Measurements from ENCODE around the gene SNX32.

SNX32 gene

DNA sequence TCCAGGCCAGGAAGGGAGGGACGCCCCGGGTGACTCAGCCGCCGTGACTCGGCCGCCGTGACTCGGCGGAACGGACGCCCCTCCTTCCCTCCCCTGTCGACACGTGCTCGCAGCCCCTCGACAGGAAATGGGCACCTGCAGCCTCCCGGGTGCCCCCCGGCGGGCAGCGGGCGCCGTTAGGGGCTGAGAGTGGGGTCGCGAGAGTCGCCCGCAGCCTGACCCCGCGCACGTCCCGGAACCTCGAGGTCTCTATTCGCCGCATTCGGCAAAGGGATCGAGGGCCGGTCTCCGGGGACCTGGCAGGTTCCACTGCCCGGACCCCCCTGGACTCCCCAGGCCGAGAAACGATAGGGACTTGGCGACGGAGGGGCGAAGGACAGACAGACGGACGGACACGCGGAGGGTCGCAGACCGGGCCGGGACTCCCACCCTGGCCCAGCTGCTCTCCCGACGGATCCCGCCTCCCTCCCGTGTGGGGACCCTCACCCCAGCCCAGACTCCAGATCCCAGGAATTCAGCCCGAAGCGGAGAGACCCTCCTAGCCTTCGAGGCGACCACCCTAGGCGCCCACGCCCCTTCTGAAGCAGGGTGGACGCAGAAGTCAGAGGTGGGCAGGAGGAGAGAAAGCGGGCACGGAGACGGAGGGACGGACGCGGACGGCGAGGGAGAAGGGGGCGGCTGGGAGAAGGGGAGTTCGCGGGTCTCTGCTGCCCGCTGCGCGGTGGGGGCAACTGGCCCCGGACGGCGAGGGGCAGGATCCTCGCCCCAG, 65.8 kb downstream of the SNX32 start:
- Histone ChIP-seq H4K8ac (ENCODE audit: low read length) (peak overlapping the region; percentile 84), H3K18ac (ENCODE audit: low read depth in 1 of 2, low read length in 2 of 2) (peak overlapping the region; percentile 78 to 95), H3K27me3 (ENCODE audit: control insufficient read depth in 1 of 2, insufficient read depth in 1 of 2, low read length in 2 of 2) (no peaks in the 10 kb centered on the region), H2AFZ (ENCODE audit: low read depth, low read length) (peak overlapping the region; percentile 39), H3K23ac (ENCODE audit: low read length in 2 of 2) (peak overlapping the region in 1 of 2 experiments; percentile 97), H3K4me2 (ENCODE audit: low read length, poor library complexity, severe bottlenecking) (peak overlapping the region; percentile 92), H3K4ac (ENCODE audit: low read depth in 1 of 2, low read length in 2 of 2) (peak overlapping the region; percentile 80 to 91), H2BK120ac (ENCODE audit: low read depth, low read length) (peak overlapping the region; percentile 82), H3K9me3 (ENCODE audit: control insufficient read depth, low read length) (no peaks in the 10 kb centered on the region), H3K27ac (ENCODE audit: low read length, poor library complexity, severe bottlenecking) (peak overlapping the region; percentile 94), H3K4me3 (ENCODE audit: insufficient read depth in 1 of 2, low read depth in 1 of 2, low read length in 2 of 2) (peak overlapping the region; percentile 80 to 98), H3K36me3 (ENCODE audit: control insufficient read depth in 1 of 2, insufficient read depth in 2 of 2, low read depth in 1 of 2, low read length in 2 of 2) (peaks cover 23 to 30% of the 10 kb centered on the region in 2 experiments), H3K79me1 (replicated peaks; ENCODE audit: low read length, poor library complexity, severe bottlenecking) (peaks cover 2% of the 10 kb centered on the region), H3K4me1 (ENCODE audit: control insufficient read depth, insufficient read depth, low read depth, low read length) (peaks cover 43% of the 10 kb centered on the region), H3K14ac (ENCODE audit: low read length in 2 of 2) (peak overlapping the region in 1 of 2 experiments; percentile 94), H2BK5ac (ENCODE audit: low read depth, low read length, poor library complexity, severe bottlenecking) (peak overlapping the region; percentile 95), H2BK15ac (ENCODE audit: low read depth, poor library complexity, severe bottlenecking) (peak overlapping the region; percentile 73), H3K9ac (ENCODE audit: low read length) (peak overlapping the region; percentile 100), H2BK12ac (ENCODE audit: low read length in 2 of 2) (peak overlapping the region; percentile 38 to 95), H4K91ac (ENCODE audit: low read length) (peak overlapping the region; percentile 83), H2AK5ac (ENCODE audit: low read length, severe bottlenecking) (peak overlapping the region; percentile 57)
- WGBS: under 1% methylated on average over 66 of the region's 78 CpGs
- DNase-seq: peak; percentile 88

DNA sequence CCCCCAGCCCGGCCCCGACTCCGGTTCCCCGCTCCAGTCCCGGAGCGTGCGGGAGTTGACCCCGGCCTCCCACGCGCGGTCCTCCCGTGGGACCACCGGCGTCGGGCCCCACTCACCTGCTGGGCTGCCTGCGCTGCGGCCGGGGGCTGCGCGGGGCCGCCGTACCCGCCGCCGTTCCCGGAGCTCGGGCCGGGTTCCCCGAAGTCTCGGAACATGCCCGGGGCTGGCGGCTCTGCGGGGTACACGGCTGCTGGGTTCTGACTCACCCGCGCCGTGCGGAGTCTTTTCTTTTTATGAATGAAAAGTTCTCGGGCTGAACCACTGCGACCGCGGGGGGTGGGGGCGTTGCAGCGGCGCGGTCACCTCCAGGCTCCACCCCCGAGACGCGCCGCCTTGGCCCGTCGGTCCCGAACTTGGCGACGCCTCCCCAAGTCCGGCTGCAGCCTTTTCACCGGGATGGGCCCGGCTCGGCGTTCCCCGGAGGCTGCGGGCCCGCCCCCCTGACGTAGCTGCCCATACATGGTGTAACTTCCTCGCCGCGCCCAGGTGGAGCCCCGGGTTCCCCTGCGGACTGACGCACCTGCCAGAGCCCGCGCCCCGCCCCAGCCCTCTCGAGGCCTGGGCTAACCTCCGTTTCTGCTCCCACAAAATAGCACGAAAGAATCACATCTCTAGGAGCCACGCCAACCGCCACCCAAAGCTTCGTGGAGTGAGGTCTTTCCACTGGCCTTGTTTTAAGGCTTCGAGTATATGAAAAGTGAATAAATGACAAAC, 66.5 kb downstream of the SNX32 start, which contains the start of gene FOSL1:
TSS of gene FOSL1 (minus strand) at position 264 of the 774 bp plus-strand sequence. CDS start at position 215, 49 bp downstream.
- H3K4me1 ChIP-seq (ENCODE audit: control insufficient read depth, insufficient read depth, low read depth, low read length): peaks cover 43% of the 10 kb centered on the region
- H3K9ac ChIP-seq (ENCODE audit: low read length): peak within 1 kb of the TSS; percentile 100
- peak within 1 kb of the TSS; percentile 82 for H2BK120ac ChIP-seq (ENCODE audit: low read depth, low read length)
- peak within 1 kb of the TSS; percentile 80 to 91 for H3K4ac ChIP-seq (ENCODE audit: low read depth in 1 of 2, low read length in 2 of 2)
- H3K14ac ChIP-seq (ENCODE audit: low read length in 2 of 2): peak within 1 kb of the TSS in 1 of 2 experiments; percentile 94
- H4K91ac ChIP-seq (ENCODE audit: low read length): peak within 1 kb of the TSS; percentile 83
- H3K27ac ChIP-seq (ENCODE audit: low read length, poor library complexity, severe bottlenecking): peak within 1 kb of the TSS; percentile 94
- H3K18ac ChIP-seq (ENCODE audit: low read depth in 1 of 2, low read length in 2 of 2): peak within 1 kb of the TSS; percentile 78 to 95
- H2BK5ac ChIP-seq (ENCODE audit: low read depth, low read length, poor library complexity, severe bottlenecking): peak within 1 kb of the TSS; percentile 95
- H3K79me1 ChIP-seq (replicated peaks; ENCODE audit: low read length, poor library complexity, severe bottlenecking): peaks cover 2% of the 10 kb centered on the region
- peak; percentile 97 for DNase-seq
- H3K36me3 ChIP-seq (ENCODE audit: control insufficient read depth in 1 of 2, insufficient read depth in 2 of 2, low read depth in 1 of 2, low read length in 2 of 2): peaks cover 20 to 28% of the 10 kb centered on the region in 2 experiments
- peak within 1 kb of the TSS in 1 of 2 experiments; percentile 97 for H3K23ac ChIP-seq (ENCODE audit: low read length in 2 of 2)
- WGBS: 3% methylated on average over 73 of the region's 80 CpGs
- H4K8ac ChIP-seq (ENCODE audit: low read length): peak within 1 kb of the TSS; percentile 84
- H3K4me2 ChIP-seq (ENCODE audit: low read length, poor library complexity, severe bottlenecking): peak within 1 kb of the TSS; percentile 92
- H3K4me3 ChIP-seq (ENCODE audit: insufficient read depth in 1 of 2, low read depth in 1 of 2, low read length in 2 of 2): peak within 1 kb of the TSS; percentile 80 to 98
- H2AFZ ChIP-seq (ENCODE audit: low read depth, low read length): peak within 1 kb of the TSS; percentile 39
- H2BK15ac ChIP-seq (ENCODE audit: low read depth, poor library complexity, severe bottlenecking): peak within 1 kb of the TSS; percentile 73
- H3K27me3 ChIP-seq (ENCODE audit: control insufficient read depth in 1 of 2, insufficient read depth in 1 of 2, low read length in 2 of 2): no peaks in the 10 kb centered on the region
- H2BK12ac ChIP-seq (ENCODE audit: low read length in 2 of 2): peak within 1 kb of the TSS; percentile 52 to 95
- H3K9me3 ChIP-seq (ENCODE audit: control insufficient read depth, low read length): no peaks in the 10 kb centered on the region
- peak within 1 kb of the TSS; percentile 57 for H2AK5ac ChIP-seq (ENCODE audit: low read length, severe bottlenecking)

DNA sequence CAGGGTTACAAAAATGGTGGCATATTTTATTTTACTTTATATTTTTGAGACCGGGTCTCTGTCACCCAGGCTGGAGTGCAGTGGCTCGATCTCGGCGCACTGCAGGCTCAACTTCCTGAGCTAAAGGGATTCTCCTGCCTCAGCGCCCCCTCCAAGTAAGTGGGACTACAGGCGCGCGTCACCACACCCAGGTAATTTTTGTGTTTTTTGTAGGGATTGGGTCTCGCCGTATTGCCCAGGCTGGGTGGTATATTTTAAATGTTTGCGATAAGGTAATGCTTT, 67.1 kb downstream of the SNX32 start:
- no peak overlapping the region for H2BK5ac ChIP-seq (ENCODE audit: low read depth, low read length, poor library complexity, severe bottlenecking)
- H4K8ac ChIP-seq (ENCODE audit: low read length): no peak overlapping the region
- no peak overlapping the region for H2BK120ac ChIP-seq (ENCODE audit: low read depth, low read length)
- H3K9me3 ChIP-seq (ENCODE audit: control insufficient read depth, low read length): no peaks in the 10 kb centered on the region
- WGBS: 83% methylated on average over 8 of the region's 11 CpGs
- H3K14ac ChIP-seq (ENCODE audit: low read length in 2 of 2): no peak overlapping the region
- H3K4me3 ChIP-seq (ENCODE audit: insufficient read depth in 1 of 2, low read depth in 1 of 2, low read length in 2 of 2): peak overlapping the region in 1 of 2 experiments; percentile 98
- no peak overlapping the region for H2AK5ac ChIP-seq (ENCODE audit: low read length, severe bottlenecking)
- peak overlapping the region; percentile 66 for H3K27ac ChIP-seq (ENCODE audit: low read length, poor library complexity, severe bottlenecking)
- DNase-seq: no peak
- no peak overlapping the region for H3K23ac ChIP-seq (ENCODE audit: low read length in 2 of 2)
- peak overlapping the region; percentile 67 for H3K9ac ChIP-seq (ENCODE audit: low read length)
- H3K18ac ChIP-seq (ENCODE audit: low read depth in 1 of 2, low read length in 2 of 2): no peak overlapping the region
- H3K79me1 ChIP-seq (replicated peaks; ENCODE audit: low read length, poor library complexity, severe bottlenecking): peaks cover 2% of the 10 kb centered on the region
- no peak overlapping the region for H2AFZ ChIP-seq (ENCODE audit: low read depth, low read length)
- H3K4me2 ChIP-seq (ENCODE audit: low read length, poor library complexity, severe bottlenecking): peak overlapping the region; percentile 92
- peaks cover 15 to 23% of the 10 kb centered on the region in 2 experiments for H3K36me3 ChIP-seq (ENCODE audit: control insufficient read depth in 1 of 2, insufficient read depth in 2 of 2, low read depth in 1 of 2, low read length in 2 of 2)
- H3K4me1 ChIP-seq (ENCODE audit: control insufficient read depth, insufficient read depth, low read depth, low read length): peaks cover 40% of the 10 kb centered on the region
- H2BK15ac ChIP-seq (ENCODE audit: low read depth, poor library complexity, severe bottlenecking): peak overlapping the region; percentile 20
- peak overlapping the region in 1 of 2 experiments; percentile 52 for H2BK12ac ChIP-seq (ENCODE audit: low read length in 2 of 2)
- no peak overlapping the region for H4K91ac ChIP-seq (ENCODE audit: low read length)
- H3K27me3 ChIP-seq (ENCODE audit: control insufficient read depth in 1 of 2, insufficient read depth in 1 of 2, low read length in 2 of 2): no peaks in the 10 kb centered on the region
- no peak overlapping the region for H3K4ac ChIP-seq (ENCODE audit: low read depth in 1 of 2, low read length in 2 of 2)

DNA sequence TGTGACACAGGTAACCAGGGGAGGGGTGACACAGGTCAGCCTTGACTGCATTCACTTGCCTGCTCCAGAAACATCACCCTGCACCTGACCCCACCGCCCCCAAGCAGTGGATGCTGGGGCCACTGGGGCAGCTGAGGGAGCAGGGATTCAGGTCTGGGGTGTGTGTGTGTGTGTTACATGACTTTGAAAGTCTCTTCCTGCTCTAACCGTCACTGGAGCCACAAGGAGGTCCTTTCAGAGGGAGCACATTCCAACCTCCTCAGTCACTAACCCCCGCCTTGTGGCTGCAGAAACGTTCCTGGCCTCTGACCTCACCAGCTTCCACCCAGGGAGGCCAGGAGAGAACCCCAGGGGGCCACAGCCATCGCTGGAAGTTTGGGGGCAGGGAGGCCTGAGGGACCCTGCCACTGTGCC, 69.3 kb downstream of the SNX32 start:
- WGBS: 0% methylated on average over 4 of the region's 5 CpGs
- Histone ChIP-seq H3K4me2 (ENCODE audit: low read length, poor library complexity, severe bottlenecking) (peak overlapping the region; percentile 38), H2BK120ac (ENCODE audit: low read depth, low read length) (peak overlapping the region; percentile 29), H3K9me3 (ENCODE audit: control insufficient read depth, low read length) (no peaks in the 10 kb centered on the region), H3K4me1 (ENCODE audit: control insufficient read depth, insufficient read depth, low read depth, low read length) (peaks cover 26% of the 10 kb centered on the region), H3K27ac (ENCODE audit: low read length, poor library complexity, severe bottlenecking) (peak overlapping the region; percentile 88), H3K27me3 (ENCODE audit: control insufficient read depth in 1 of 2, insufficient read depth in 1 of 2, low read length in 2 of 2) (no peaks in the 10 kb centered on the region), H3K14ac (ENCODE audit: low read length in 2 of 2) (no peak overlapping the region), H2BK15ac (ENCODE audit: low read depth, poor library complexity, severe bottlenecking) (peak overlapping the region; percentile 98), H3K23ac (ENCODE audit: low read length in 2 of 2) (no peak overlapping the region), H3K36me3 (ENCODE audit: control insufficient read depth in 1 of 2, insufficient read depth in 2 of 2, low read depth in 1 of 2, low read length in 2 of 2) (peaks cover 0 to 4% of the 10 kb centered on the region in 2 experiments), H3K4ac (ENCODE audit: low read depth in 1 of 2, low read length in 2 of 2) (peak overlapping the region; percentile 65 to 89), H2AK5ac (ENCODE audit: low read length, severe bottlenecking) (peak overlapping the region; percentile 71), H2AFZ (ENCODE audit: low read depth, low read length) (peak overlapping the region; percentile 24), H3K79me1 (replicated peaks; ENCODE audit: low read length, poor library complexity, severe bottlenecking) (peaks cover 2% of the 10 kb centered on the region), H3K18ac (ENCODE audit: low read depth in 1 of 2, low read length in 2 of 2) (peak overlapping the region; percentile 59 to 83), H2BK5ac (ENCODE audit: low read depth, low read length, poor library complexity, severe bottlenecking) (peak overlapping the region; percentile 60), H4K91ac (ENCODE audit: low read length) (peak overlapping the region; percentile 96), H4K8ac (ENCODE audit: low read length) (peak overlapping the region; percentile 79), H3K9ac (ENCODE audit: low read length) (peak overlapping the region; percentile 78), H2BK12ac (ENCODE audit: low read length in 2 of 2) (peak overlapping the region; percentile 98), H3K4me3 (ENCODE audit: insufficient read depth in 1 of 2, low read depth in 1 of 2, low read length in 2 of 2) (peak overlapping the region in 1 of 2 experiments; percentile 69)
- DNase-seq: peak; percentile 95
